Parathyroid adenoma (tissue), 2 donors: ENCODE measurements around the gene YIPF5.

ENCODE experiments used
- H2AFZ ChIP-seq: fragments of 300-600 bp; sonication (generic); one replicate; pipeline ENCODE4 v1.7.0; 2017; ENCODE audit warnings: antibody characterized with exemption, mild to moderate bottlenecking
- H3K27ac ChIP-seq: fragments of 300-600 bp; sonication (generic); one replicate; pipeline ENCODE4 v1.7.0; 2017
- H3K27me3 ChIP-seq: fragments of 300-600 bp; sonication (generic); one replicate; pipeline ENCODE4 v1.7.0; 2017; ENCODE audit warnings: low read length; ENCODE audit not compliant: control insufficient read depth, insufficient read depth
- H3K36me3 ChIP-seq: fragments of 300-600 bp; sonication (generic); one replicate; pipeline ENCODE4 v1.7.0; 2017; ENCODE audit warnings: low read length; ENCODE audit not compliant: control insufficient read depth, insufficient read depth
- H3K4me1 ChIP-seq: fragments of 300-600 bp; sonication (generic); one replicate; pipeline ENCODE4 v1.7.0; 2017; ENCODE audit warnings: control low read depth
- H3K4me2 ChIP-seq: fragments of 300-600 bp; sonication (generic); one replicate; pipeline ENCODE4 v1.7.0; 2017; ENCODE audit warnings: low read length
- H3K4me3 ChIP-seq: fragments of 300-600 bp; sonication (generic); one replicate; pipeline ENCODE4 v1.7.0; 2017; ENCODE audit warnings: low read depth, low read length
- H3K79me2 ChIP-seq: fragments of 300-600 bp; sonication (generic); one replicate; pipeline ENCODE4 v1.7.0; 2017; ENCODE audit warnings: control low read depth
- H3K9ac ChIP-seq: fragments of 300-600 bp; sonication (generic); one replicate; pipeline ENCODE4 v1.7.0; 2017; ENCODE audit warnings: mild to moderate bottlenecking
- H3K9me3 ChIP-seq: fragments of 300-600 bp; sonication (generic); one replicate; pipeline ENCODE4 v1.7.0; 2017; ENCODE audit warnings: low read length; ENCODE audit not compliant: control insufficient read depth
- TF ChIP-seq, protein P1 (sequence below): fragments of 300-600 bp; sonication (generic); IDR thresholded peaks from one replicate; pipeline ENCODE4 v1.7.0; 2017; ENCODE audit warnings: antibody characterized with exemption, mild to moderate bottlenecking
- donor health status: primary hyperparathyroidism.

Gene YIPF5

GRCh38 chr5:144207875-144208444 lies 37.5 kb upstream of the YIPF5 start:
- no peaks in the 10 kb centered on the region for H3K27me3 ChIP-seq
- H3K4me1 ChIP-seq, result no peaks in the 10 kb centered on the region
- H3K9me3 ChIP-seq, result no peaks in the 10 kb centered on the region
- H2AFZ ChIP-seq, result no peak overlapping the region
- H3K9ac ChIP-seq, result no peak overlapping the region
- no peaks in the 10 kb centered on the region for H3K79me2 ChIP-seq
- no peak overlapping the region for H3K4me3 ChIP-seq
- TF ChIP-seq, protein P1, sequence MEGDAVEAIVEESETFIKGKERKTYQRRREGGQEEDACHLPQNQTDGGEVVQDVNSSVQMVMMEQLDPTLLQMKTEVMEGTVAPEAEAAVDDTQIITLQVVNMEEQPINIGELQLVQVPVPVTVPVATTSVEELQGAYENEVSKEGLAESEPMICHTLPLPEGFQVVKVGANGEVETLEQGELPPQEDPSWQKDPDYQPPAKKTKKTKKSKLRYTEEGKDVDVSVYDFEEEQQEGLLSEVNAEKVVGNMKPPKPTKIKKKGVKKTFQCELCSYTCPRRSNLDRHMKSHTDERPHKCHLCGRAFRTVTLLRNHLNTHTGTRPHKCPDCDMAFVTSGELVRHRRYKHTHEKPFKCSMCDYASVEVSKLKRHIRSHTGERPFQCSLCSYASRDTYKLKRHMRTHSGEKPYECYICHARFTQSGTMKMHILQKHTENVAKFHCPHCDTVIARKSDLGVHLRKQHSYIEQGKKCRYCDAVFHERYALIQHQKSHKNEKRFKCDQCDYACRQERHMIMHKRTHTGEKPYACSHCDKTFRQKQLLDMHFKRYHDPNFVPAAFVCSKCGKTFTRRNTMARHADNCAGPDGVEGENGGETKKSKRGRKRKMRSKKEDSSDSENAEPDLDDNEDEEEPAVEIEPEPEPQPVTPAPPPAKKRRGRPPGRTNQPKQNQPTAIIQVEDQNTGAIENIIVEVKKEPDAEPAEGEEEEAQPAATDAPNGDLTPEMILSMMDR, result no peak
- H3K4me2 ChIP-seq, result no peak overlapping the region
- H3K36me3 ChIP-seq, result no peaks in the 10 kb centered on the region
- no peak overlapping the region for H3K27ac ChIP-seq

DNA sequence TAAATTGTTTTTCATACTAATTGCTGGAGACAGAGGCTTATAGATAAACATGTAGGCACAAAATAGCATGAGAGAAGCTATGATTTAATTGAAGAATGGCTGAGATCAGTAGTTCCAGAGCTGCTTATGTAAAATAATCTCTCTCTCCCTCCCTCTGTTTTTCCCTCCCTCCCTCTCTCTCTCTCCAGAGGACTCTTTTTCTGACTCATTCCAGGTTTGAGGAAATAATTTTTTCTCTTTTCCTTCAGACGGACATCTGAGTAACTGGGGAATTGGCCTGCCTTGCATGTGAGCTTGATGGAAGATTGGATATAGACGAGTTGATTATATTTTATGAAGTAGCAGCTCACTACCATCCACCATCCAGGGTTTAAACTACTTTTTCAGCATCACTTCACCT lies 35.7 kb upstream of the YIPF5 start:
- no peak overlapping the region for H2AFZ ChIP-seq
- peaks cover 11% of the 10 kb centered on the region for H3K4me1 ChIP-seq
- H3K79me2 ChIP-seq, result no peaks in the 10 kb centered on the region
- H3K27ac ChIP-seq, result no peak overlapping the region
- no peaks in the 10 kb centered on the region for H3K27me3 ChIP-seq
- no peaks in the 10 kb centered on the region for H3K36me3 ChIP-seq
- no peak overlapping the region for H3K4me2 ChIP-seq
- H3K9ac ChIP-seq, result no peak overlapping the region
- no peaks in the 10 kb centered on the region for H3K9me3 ChIP-seq
- TF ChIP-seq, protein P1, result no peak
- no peak overlapping the region for H3K4me3 ChIP-seq

GRCh38 chr5:144205141-144205551 lies 34.7 kb upstream of the YIPF5 start:
- Histone ChIP-seq H3K4me3 (no peak overlapping the region), H3K36me3 (no peaks in the 10 kb centered on the region), H3K27me3 (no peaks in the 10 kb centered on the region), H3K79me2 (no peaks in the 10 kb centered on the region), H3K4me2 (no peak overlapping the region), H3K4me1 (peaks cover 11% of the 10 kb centered on the region), H3K9me3 (no peaks in the 10 kb centered on the region), H3K9ac (no peak overlapping the region), H3K27ac (no peak overlapping the region), H2AFZ (peak overlapping the region; percentile 45)
- TF ChIP-seq, protein P1, result no peak

DNA sequence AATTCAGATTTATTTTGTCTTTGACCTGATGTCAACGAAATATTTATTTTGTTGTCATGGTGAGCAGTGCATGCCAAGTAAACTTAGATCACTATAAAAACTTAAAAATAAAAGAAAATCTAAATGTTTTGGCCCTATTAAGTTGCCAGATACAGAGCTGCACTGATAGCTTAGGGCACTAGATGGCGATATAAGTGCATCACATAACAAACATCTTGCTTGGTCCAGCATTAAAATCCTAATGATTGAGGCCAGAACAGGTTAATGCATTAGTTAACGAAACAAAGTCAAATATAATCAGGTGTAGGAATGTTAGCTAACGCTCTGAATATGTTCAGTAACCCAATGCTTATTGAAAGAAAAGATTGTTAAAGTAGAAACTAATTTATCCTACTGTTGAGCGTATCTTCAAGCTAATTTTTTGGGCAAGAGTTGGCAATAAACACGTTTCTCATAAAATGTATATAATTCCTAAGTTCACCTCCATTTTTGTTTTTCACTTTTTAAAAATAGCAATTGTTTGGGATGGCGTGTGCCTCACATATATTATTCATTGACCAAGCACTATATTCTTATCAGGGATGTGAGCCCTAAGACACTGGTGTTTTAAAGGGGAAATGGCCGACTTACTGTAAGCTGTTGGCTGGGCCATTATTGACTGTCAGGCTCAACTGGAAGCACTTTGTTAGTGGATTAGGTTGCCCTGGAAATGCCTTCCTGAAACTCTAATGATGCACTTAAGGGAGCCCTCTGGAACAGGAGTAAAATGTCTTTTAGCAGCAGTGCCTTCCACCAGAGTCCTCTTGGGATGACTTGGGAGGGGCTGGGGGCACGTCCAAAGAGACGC lies 33.5 kb upstream of the YIPF5 start:
- Histone ChIP-seq H3K36me3 (no peaks in the 10 kb centered on the region), H2AFZ (no peak overlapping the region), H3K27me3 (no peaks in the 10 kb centered on the region), H3K9ac (no peak overlapping the region), H3K4me3 (no peak overlapping the region), H3K4me2 (no peak overlapping the region), H3K27ac (no peak overlapping the region), H3K4me1 (peaks cover 11% of the 10 kb centered on the region), H3K79me2 (no peaks in the 10 kb centered on the region), H3K9me3 (no peaks in the 10 kb centered on the region)
- TF ChIP-seq, protein P1, result peak; percentile 87
